Prostate gland (tissue), 2 donors: Measurements from ENCODE around the gene CACNA1D.

ENCODE experiments used
- CTCF ChIP-seq, 4 experiments: fragments of 200-600 bp in 2 of 4; fragments of 450-650 bp in 2 of 4; sonication (generic) in 2 of 4; IDR thresholded peaks; 1 replicate in 3 of 4; 2 replicates in 1 of 4; pipeline ENCODE4 v1.5.1; 2016 to 2019; ENCODE audit warnings: antibody characterized with exemption in 4 of 4, mild to moderate bottlenecking in 2 of 4, moderate library complexity in 2 of 4
- POLR2A ChIP-seq: fragments of 450-650 bp; IDR thresholded peaks from one replicate; pipeline ENCODE4 v1.6.1; 2016; ENCODE audit warnings: antibody characterized with exemption, mild to moderate bottlenecking
- POLR2AphosphoS5 ChIP-seq: sonication (generic); formaldehyde crosslinking; IDR thresholded peaks from one replicate; pipeline ENCODE4 v1.6.1; 2017; ENCODE audit warnings: antibody characterized with exemption

- TF ChIP-seq CTCF (IDR thresholded peaks at IDR 0.05) (no peak), POLR2A (no peak), POLR2AphosphoS5 (no peak)
Observed at GRCh38 chr3:53775834-53776251, 281.4 kb downstream of the CACNA1D start.
